Chondrocyte (in vitro differentiated cells): Measurements from ENCODE around the gene CRX. TPM values are rescaled to one million over a fixed set of nuclear protein-coding genes. Genes with fewer than 3 reads are reported as not detected.
"Not testable (repeated sequence)": the region's sequence is repeated elsewhere in the genome, so short reads cannot be mapped to it uniquely, and the experiment has no call there.

ENCODE experiments used
- DNase-seq: peaks from one replicate; pipeline ENCODE4 v3.0.0; 2021; ENCODE audit warnings: mixed read lengths, low spot score
- H3K27ac Mint-ChIP-seq: one replicate; pipeline ENCODE4 v1.8.0; 2021; ENCODE audit warnings: mild to moderate bottlenecking, moderate library complexity, mixed read lengths; ENCODE audit not compliant: unreplicated experiment
- H3K27me3 Mint-ChIP-seq: 2 replicates; pipeline ENCODE4 v1.8.0; 2021; ENCODE audit warnings: low read depth, mixed read lengths
- H3K36me3 Mint-ChIP-seq: 2 replicates; pipeline ENCODE4 v1.8.0; 2021; ENCODE audit warnings: low read depth, mixed read lengths
- H3K4me1 Mint-ChIP-seq: 2 replicates; pipeline ENCODE4 v1.8.0; 2021; ENCODE audit warnings: low read depth, mild to moderate bottlenecking, mixed read lengths
- H3K4me3 Mint-ChIP-seq: one replicate; pipeline ENCODE4 v1.8.0; 2021; ENCODE audit warnings: mild to moderate bottlenecking, moderate library complexity, mixed read lengths; ENCODE audit not compliant: unreplicated experiment
- H3K9me3 Mint-ChIP-seq: 2 replicates; pipeline ENCODE4 v1.8.0; 2021; ENCODE audit warnings: low read depth, mixed read lengths
- total RNA-seq: library from RNA; stranded (reverse); gene quantifications from 3 replicates; pipeline ENCODE4 v1.2.1, GENCODE V29; 2021
- TF ChIP-seq, protein P1 (sequence below): fragments of 200-600 bp; sonication (generic); IDR thresholded peaks from 2 replicates; pipeline ENCODE4 v1.5.0; 2021; ENCODE audit warnings: antibody characterized with exemption, mild to moderate bottlenecking, moderate library complexity

Gene CRX
- total RNA-seq, 1 donor from 2014 or later = not detected

DNA sequence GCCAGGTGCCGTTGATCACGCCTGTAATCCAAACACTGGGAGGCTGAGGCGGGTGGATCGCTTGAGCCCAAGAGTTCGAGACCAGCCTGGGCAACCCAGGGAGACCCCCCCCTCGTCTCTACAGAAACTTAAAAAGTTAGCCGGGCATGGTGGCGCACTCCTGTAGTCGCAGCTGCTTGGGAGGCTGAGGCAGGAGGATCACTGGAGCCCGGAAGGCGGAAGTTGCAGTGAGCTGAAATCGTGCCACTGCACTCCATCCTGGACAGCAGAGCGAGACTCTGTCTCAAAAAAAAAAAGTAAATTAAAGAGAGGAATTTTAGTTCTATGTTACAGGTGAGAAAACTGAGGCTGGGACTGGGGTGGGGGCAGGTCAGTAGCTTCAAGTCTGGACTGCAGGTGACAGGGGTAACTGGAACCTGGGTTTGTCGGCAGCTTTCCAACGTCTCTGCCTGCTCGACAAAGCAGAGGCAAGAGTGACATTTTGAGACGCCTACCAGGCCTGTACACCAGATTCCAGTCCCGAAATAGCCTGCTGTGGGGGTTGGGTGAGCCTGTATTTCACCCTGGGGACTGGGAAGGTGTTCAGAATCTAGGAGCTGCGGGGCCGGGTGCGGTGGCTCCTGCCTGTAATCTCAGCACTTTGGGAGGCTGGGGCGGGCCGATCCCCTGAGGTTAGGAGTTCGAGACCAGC lies 42.1 kb upstream of the CRX start:
- Mint-ChIP-seq H3K4me3 (peak overlapping the region; percentile 98), H3K9me3 (no peaks in the 10 kb centered on the region), H3K36me3 (peaks cover 21% of the 10 kb centered on the region), H3K27ac (peak overlapping the region; percentile 94), H3K27me3 (no peaks in the 10 kb centered on the region), H3K4me1 (peaks cover 38% of the 10 kb centered on the region)
- DNase-seq = no peak
- TF ChIP-seq, protein P1, sequence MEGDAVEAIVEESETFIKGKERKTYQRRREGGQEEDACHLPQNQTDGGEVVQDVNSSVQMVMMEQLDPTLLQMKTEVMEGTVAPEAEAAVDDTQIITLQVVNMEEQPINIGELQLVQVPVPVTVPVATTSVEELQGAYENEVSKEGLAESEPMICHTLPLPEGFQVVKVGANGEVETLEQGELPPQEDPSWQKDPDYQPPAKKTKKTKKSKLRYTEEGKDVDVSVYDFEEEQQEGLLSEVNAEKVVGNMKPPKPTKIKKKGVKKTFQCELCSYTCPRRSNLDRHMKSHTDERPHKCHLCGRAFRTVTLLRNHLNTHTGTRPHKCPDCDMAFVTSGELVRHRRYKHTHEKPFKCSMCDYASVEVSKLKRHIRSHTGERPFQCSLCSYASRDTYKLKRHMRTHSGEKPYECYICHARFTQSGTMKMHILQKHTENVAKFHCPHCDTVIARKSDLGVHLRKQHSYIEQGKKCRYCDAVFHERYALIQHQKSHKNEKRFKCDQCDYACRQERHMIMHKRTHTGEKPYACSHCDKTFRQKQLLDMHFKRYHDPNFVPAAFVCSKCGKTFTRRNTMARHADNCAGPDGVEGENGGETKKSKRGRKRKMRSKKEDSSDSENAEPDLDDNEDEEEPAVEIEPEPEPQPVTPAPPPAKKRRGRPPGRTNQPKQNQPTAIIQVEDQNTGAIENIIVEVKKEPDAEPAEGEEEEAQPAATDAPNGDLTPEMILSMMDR = no peak

DNA sequence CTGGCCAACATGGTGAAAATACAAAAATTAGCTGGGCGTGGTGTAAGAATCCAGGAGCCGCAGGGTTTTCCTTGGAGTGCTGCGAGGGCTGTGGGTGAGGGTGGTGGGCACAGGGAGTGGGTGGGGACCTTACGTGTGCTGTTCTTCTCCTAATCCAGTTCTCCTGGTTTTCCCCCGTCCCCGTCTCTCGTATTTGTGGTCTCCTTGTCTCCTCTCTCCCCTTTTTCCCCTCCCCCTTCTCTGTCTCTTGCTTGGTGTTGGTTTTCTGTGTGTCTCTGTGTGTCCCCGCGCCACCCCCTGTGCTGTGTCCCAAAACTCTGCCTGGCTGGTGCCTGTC lies 41.6 kb upstream of the CRX start:
- Mint-ChIP-seq H3K27ac (peak overlapping the region; percentile 94), H3K27me3 (no peaks in the 10 kb centered on the region), H3K4me3 (peak overlapping the region; percentile 98), H3K9me3 (no peaks in the 10 kb centered on the region), H3K4me1 (peaks cover 38% of the 10 kb centered on the region), H3K36me3 (peaks cover 21% of the 10 kb centered on the region)
- TF ChIP-seq, protein P1 = no peak
- DNase-seq = no peak

DNA sequence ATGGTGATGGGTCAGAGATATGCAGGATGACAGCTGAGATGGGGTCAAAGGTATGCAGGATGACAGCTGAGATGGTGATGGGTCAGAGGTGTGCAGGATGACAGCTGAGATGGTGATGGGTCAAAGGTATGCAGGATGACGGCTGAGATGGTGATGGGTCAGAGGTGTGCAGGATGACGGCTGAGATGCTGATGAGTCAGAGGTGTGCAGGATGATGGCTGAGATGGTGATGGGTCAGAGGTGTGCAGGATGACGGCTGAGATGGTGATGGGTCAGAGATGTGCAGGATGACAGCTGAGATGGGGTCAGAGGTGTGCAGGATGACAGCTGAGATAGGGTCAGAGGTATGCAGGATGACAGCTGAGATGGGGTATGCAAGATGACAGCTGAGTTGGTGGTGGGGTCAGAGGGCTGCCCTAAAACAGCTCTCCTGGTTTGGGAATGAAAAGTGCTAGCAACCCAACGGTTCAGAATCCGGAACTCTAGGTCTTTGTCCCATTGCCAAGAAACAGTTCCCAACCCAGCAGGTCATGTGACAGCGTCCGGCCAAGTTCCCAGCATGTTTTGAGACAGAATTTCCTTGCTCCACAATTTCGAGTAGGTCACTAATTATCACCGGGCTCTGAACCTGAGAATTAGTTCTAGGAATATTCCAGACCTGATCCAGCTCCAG lies 40.0 kb upstream of the CRX start:
- TF ChIP-seq, protein P1 = no peak
- peaks cover 38% of the 10 kb centered on the region for H3K4me1 Mint-ChIP-seq
- peak overlapping the region; percentile 68 for H3K27ac Mint-ChIP-seq
- H3K9me3 Mint-ChIP-seq = no peaks in the 10 kb centered on the region
- no peak for DNase-seq
- H3K4me3 Mint-ChIP-seq = peak overlapping the region; percentile 98
- H3K36me3 Mint-ChIP-seq = peaks cover 26% of the 10 kb centered on the region
- H3K27me3 Mint-ChIP-seq = no peaks in the 10 kb centered on the region

DNA sequence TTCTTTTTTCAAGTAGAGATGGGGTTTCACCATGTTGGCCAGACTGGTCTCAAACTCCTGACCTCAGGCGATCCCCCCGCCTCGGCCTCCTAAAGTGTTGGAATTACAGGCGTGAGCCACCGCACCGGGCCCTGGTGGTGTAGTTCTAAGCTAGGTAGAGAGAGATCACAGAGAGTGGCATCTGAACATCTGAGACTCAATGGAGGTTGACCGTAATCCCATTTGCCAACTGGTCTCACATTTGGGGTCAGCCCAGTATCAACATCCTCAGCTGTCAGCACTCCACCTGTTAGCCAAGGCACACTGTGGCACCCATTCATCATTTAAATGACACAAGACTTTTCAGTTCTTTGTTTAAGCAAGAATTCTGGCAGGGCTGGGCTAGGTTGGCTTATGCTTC lies 35.2 kb upstream of the CRX start:
- Mint-ChIP-seq H3K9me3 (no peaks in the 10 kb centered on the region), H3K4me1 (peaks cover 13% of the 10 kb centered on the region), H3K27ac (peak overlapping the region; percentile 41), H3K36me3 (peaks cover 21% of the 10 kb centered on the region), H3K27me3 (no peaks in the 10 kb centered on the region), H3K4me3 (no peak overlapping the region)
- TF ChIP-seq, protein P1 = no peak
- no peak for DNase-seq

DNA sequence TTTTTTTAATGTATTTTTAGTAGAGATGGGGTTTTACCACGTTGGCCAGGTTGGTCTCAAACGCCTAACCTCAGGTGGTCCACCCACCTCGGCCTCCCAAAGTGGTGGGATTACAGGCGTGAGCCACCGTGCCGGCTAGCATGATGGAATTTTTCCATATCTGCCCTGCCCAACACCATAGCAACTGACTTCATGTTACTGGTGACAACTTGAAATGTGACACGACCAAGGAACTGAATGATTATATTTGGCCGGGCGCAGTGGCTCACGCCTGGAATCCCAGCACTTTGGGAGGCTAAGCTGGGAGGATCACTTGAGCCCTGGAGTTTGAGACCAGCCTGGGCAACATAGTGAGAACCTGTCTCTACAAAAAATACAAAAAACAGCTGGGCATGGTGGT lies 34.4 kb upstream of the CRX start:
- not testable (repeated sequence) for H3K9me3 Mint-ChIP-seq, H3K4me3 Mint-ChIP-seq, H3K27me3 Mint-ChIP-seq, H3K27ac Mint-ChIP-seq, DNase-seq, H3K4me1 Mint-ChIP-seq
- H3K36me3 Mint-ChIP-seq = peaks cover 18% of the 10 kb centered on the region

DNA sequence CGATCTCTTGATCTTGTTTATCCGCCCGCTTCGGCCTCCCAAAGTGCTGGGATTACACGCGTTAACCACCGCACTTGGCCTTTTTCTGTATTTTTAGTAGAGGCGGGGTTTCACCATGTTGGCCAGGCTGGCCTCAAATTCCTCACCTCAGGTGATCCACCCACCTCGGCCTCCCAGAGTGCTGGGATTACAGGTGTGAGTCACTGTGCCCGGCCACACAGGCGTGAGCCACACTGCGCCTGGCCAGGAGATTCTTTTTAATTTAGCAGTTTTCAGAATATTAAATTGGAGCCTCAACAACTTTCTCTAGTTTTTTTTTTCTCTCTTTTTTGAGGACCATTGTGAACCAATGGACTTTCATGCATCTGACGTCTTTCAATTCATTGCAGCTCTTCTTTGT lies 31.9 kb upstream of the CRX start:
- H3K27ac Mint-ChIP-seq = peak overlapping the region; percentile 17
- H3K27me3 Mint-ChIP-seq, DNase-seq, H3K9me3 Mint-ChIP-seq, H3K4me3 Mint-ChIP-seq, H3K36me3 Mint-ChIP-seq, H3K4me1 Mint-ChIP-seq: not testable (repeated sequence)
